Peyer's patch (tissue), 4 donors: ENCODE measurements around the gene ADSS2.

ENCODE experiments used
- POLR2A ChIP-seq, 2 donors: fragments of 450-650 bp; IDR thresholded peaks; one replicate each; pipeline ENCODE4 v1.5.1; 2017; ENCODE audit warnings: antibody characterized with exemption in 2 of 2, mild to moderate bottlenecking in 2 of 2, moderate library complexity in 2 of 2
- TF ChIP-seq, protein P1 (sequence below), 6 experiments: fragments of 450-650 bp in 4 of 6; fragments of 200-600 bp in 2 of 6; sonication (generic) in 1 of 6; IDR thresholded peaks; one replicate each; pipeline ENCODE4 v1.5.1; 2017 to 2019; ENCODE audit warnings: antibody characterized with exemption in 6 of 6, mild to moderate bottlenecking in 3 of 6, moderate library complexity in 1 of 6

DNA sequence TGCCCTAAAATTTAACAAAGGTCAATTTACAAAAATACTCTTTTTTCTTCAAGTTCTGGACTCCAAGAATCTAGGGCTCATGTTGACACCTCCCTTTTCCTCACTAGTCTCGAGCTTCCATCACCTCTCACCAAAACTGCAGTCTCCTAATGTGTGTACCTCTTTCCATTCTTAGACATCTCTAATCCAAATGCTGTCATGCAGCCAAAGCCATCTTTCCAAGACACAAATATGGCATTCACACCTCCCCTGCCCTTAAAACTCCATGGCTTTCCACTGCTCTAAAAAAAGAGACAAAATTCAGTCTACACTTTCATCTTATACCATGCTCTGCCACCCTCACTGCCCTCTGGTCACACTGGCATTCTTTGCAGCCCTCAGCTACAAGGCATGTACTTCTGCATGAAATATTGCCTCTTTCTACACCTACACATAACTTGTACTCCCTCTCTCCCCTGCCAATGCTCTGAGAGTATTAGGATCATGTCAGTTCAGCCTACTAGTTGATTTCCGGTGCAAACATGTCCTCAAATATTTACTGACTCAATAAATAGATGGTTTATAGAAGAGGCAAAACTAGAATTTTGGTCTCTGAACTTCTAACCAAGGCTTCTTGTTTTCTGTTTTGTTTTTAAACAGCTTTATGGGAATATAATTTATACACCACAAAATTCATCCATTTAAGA is 26.9 kb downstream of the ADSS2 start:
- TF ChIP-seq, protein P1, sequence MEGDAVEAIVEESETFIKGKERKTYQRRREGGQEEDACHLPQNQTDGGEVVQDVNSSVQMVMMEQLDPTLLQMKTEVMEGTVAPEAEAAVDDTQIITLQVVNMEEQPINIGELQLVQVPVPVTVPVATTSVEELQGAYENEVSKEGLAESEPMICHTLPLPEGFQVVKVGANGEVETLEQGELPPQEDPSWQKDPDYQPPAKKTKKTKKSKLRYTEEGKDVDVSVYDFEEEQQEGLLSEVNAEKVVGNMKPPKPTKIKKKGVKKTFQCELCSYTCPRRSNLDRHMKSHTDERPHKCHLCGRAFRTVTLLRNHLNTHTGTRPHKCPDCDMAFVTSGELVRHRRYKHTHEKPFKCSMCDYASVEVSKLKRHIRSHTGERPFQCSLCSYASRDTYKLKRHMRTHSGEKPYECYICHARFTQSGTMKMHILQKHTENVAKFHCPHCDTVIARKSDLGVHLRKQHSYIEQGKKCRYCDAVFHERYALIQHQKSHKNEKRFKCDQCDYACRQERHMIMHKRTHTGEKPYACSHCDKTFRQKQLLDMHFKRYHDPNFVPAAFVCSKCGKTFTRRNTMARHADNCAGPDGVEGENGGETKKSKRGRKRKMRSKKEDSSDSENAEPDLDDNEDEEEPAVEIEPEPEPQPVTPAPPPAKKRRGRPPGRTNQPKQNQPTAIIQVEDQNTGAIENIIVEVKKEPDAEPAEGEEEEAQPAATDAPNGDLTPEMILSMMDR (IDR thresholded peaks at IDR 0.05): no peak
- TF ChIP-seq POLR2A (IDR thresholded peaks at IDR 0.05): no peak
